Mesenchymal stem cell (in vitro differentiated cells and primary cell): ENCODE data around the gene FOXQ1.

Source experiments
- DNase-seq: peaks from one replicate; pipeline ENCODE4 v3.0.0-alpha.2; 2013
- H2AFZ ChIP-seq: one replicate; pipeline ENCODE4 v1.6.1; 2013; ENCODE audit warnings: low read depth, mild to moderate bottlenecking, control low read depth, inconsistent platforms, low read length, moderate library complexity
- H2AK5ac ChIP-seq: 2 replicates; pipeline ENCODE4 v1.6.1; 2013; ENCODE audit warnings: low read length, moderate library complexity, mild to moderate bottlenecking, inconsistent platforms; ENCODE audit not compliant: severe bottlenecking
- H2BK120ac ChIP-seq: one replicate; pipeline ENCODE4 v1.6.1; 2013; ENCODE audit warnings: low read depth, mild to moderate bottlenecking, inconsistent platforms, low read length, moderate library complexity
- H2BK12ac ChIP-seq, 2 experiments: one replicate each; pipeline ENCODE4 v1.6.1; 2013; ENCODE audit warnings: inconsistent platforms in 2 of 2, low read length in 2 of 2, mild to moderate bottlenecking in 2 of 2, moderate library complexity in 2 of 2, control low read depth in 1 of 2
- H2BK15ac ChIP-seq: one replicate; pipeline ENCODE4 v1.6.1; 2013; ENCODE audit warnings: mild to moderate bottlenecking, low read depth, inconsistent platforms; ENCODE audit not compliant: poor library complexity, severe bottlenecking
- H2BK5ac ChIP-seq: 2 replicates; pipeline ENCODE4 v1.6.1; 2013; ENCODE audit warnings: low read depth, mild to moderate bottlenecking, low read length, control low read depth, inconsistent platforms; ENCODE audit not compliant: poor library complexity, severe bottlenecking
- H3K14ac ChIP-seq, 2 experiments: one replicate each; pipeline ENCODE4 v1.6.1; 2013; ENCODE audit warnings: inconsistent platforms in 2 of 2, low read length in 2 of 2, control low read depth in 1 of 2, mild to moderate bottlenecking in 1 of 2, moderate library complexity in 1 of 2
- H3K18ac ChIP-seq, 2 experiments: one replicate each; pipeline ENCODE4 v1.6.1; 2013; ENCODE audit warnings: inconsistent platforms in 2 of 2, low read length in 2 of 2, control low read depth in 1 of 2, low read depth in 1 of 2, mild to moderate bottlenecking in 1 of 2
- H3K23ac ChIP-seq, 2 experiments: one replicate each; pipeline ENCODE4 v1.6.1; 2013; ENCODE audit warnings: inconsistent platforms in 2 of 2, low read length in 2 of 2, mild to moderate bottlenecking in 2 of 2, moderate library complexity in 2 of 2, control low read depth in 1 of 2
- H3K27ac ChIP-seq: 2 replicates; pipeline ENCODE4 v1.5.1; 2013; ENCODE audit warnings: mild to moderate bottlenecking, moderate library complexity, low read length, control low read depth, inconsistent platforms; ENCODE audit not compliant: poor library complexity, severe bottlenecking
- H3K27me3 ChIP-seq, 2 experiments: 2 replicates each; pipeline versions ENCODE4 v1.6.1 to v1.7.0; 2013; ENCODE audit warnings: low read length in 2 of 2, mild to moderate bottlenecking in 2 of 2, moderate library complexity in 2 of 2, control low read depth in 1 of 2, inconsistent platforms in 1 of 2; ENCODE audit not compliant: control insufficient read depth in 1 of 2, insufficient read depth in 1 of 2
- H3K36me3 ChIP-seq, 2 experiments: 2 replicates each; pipeline versions ENCODE4 v1.6.1 to v1.7.0; 2013; ENCODE audit warnings: low read length in 2 of 2, control low read depth in 1 of 2, inconsistent platforms in 1 of 2, low read depth in 1 of 2, mild to moderate bottlenecking in 1 of 2; ENCODE audit not compliant: insufficient read depth in 2 of 2, control insufficient read depth in 1 of 2
- H3K4ac ChIP-seq, 2 experiments: one replicate each; pipeline ENCODE4 v1.6.1; 2013; ENCODE audit warnings: inconsistent platforms in 2 of 2, low read length in 2 of 2, mild to moderate bottlenecking in 2 of 2, moderate library complexity in 2 of 2, control low read depth in 1 of 2, low read depth in 1 of 2
- H3K4me1 ChIP-seq: 2 replicates; pipeline ENCODE4 v1.6.1; 2013; ENCODE audit warnings: low read depth, low read length, control low read depth; ENCODE audit not compliant: control insufficient read depth, insufficient read depth
- H3K4me2 ChIP-seq: 2 replicates; pipeline ENCODE4 v1.6.1; 2013; ENCODE audit warnings: low read length, mild to moderate bottlenecking, inconsistent platforms; ENCODE audit not compliant: poor library complexity, severe bottlenecking
- H3K4me3 ChIP-seq, 2 experiments: 2 replicates each; pipeline versions ENCODE4 v1.5.1 to v1.7.0; 2013; ENCODE audit warnings: low read length in 2 of 2, mild to moderate bottlenecking in 2 of 2, control low read depth in 1 of 2, low read depth in 1 of 2; ENCODE audit not compliant: insufficient read depth in 1 of 2
- H3K79me1 ChIP-seq: replicated peaks from 2 replicates; pipeline ENCODE4 v1.6.1; 2013; ENCODE audit warnings: mild to moderate bottlenecking, control low read depth, low read length, inconsistent platforms; ENCODE audit not compliant: poor library complexity, severe bottlenecking
- H3K9ac ChIP-seq: 2 replicates; pipeline ENCODE4 v1.7.0; 2013; ENCODE audit warnings: mild to moderate bottlenecking, low read length, moderate library complexity
- H3K9me3 ChIP-seq: 2 replicates; pipeline ENCODE4 v1.7.0; 2013; ENCODE audit warnings: mild to moderate bottlenecking, low read length; ENCODE audit not compliant: control insufficient read depth
- H4K8ac ChIP-seq: one replicate; pipeline ENCODE4 v1.6.1; 2013; ENCODE audit warnings: inconsistent platforms, mild to moderate bottlenecking, low read length, moderate library complexity
- H4K91ac ChIP-seq: one replicate; pipeline ENCODE4 v1.6.1; 2013; ENCODE audit warnings: mild to moderate bottlenecking, low read length, inconsistent platforms
- WGBS: methylation state at CpG from one replicate; pipeline ENCODE4 v1.1.7; 2013; ENCODE audit warnings: mixed read lengths; 5-methylcytosine and 5-hydroxymethylcytosine counted together

Gene FOXQ1

DNA sequence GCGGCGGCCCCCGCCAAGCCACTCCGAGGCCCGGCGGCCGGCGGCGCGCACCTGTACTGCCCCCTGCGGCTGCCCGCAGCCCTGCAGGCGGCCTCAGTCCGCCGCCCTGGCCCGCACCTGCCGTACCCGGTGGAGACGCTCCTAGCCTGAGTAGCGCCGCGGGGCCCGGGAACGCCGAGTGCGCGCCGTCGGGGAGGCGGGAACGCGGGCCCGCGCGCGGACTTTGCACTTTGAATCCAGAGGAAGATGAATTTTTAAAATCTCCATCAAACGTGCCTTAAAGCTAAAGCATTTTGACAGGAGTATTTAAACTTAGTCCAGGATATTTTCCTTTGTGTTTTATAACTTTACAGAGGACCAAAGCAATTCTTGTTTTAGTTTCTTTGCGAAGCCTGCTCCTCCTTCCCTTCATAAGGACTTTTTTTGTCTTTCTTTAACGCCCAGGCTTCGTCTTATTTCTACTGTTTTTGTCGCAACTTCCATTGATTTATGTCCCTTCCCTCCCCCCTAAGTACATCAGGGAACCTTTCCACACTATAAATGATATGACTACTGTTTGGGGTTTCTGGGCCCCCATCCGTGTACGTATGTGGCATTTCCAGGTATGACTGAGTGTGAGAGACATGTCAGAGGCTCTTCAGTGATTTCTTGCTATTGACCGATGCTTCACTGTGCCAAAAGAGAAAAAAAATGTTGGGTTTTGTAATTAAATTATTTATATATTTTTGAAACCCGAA is 2.0 kb downstream of the FOXQ1 start:
- Histone ChIP-seq H3K18ac (no peak overlapping the region), H4K8ac (no peak overlapping the region), H3K79me1 (no peaks in the 10 kb centered on the region), H2BK120ac (no peak overlapping the region), H3K9me3 (no peaks in the 10 kb centered on the region), H3K4ac (no peak overlapping the region), H3K4me1 (peaks cover 28% of the 10 kb centered on the region), H4K91ac (no peak overlapping the region), H3K9ac (no peak overlapping the region), H3K4me3 (peak overlapping the region; percentile 27 to 49), H3K14ac (no peak overlapping the region), H3K27ac (no peak overlapping the region), H2BK15ac (no peak overlapping the region), H3K27me3 (peaks cover 52 to 59% of the 10 kb centered on the region in 2 experiments), H3K36me3 (no peaks in the 10 kb centered on the region), H2BK12ac (no peak overlapping the region), H2AFZ (no peak overlapping the region), H3K4me2 (no peak overlapping the region), H2BK5ac (no peak overlapping the region), H2AK5ac (no peak overlapping the region), H3K23ac (no peak overlapping the region)
- DNase-seq = no peak
- 11% methylated on average over 41 of the region's 45 CpGs for WGBS

DNA sequence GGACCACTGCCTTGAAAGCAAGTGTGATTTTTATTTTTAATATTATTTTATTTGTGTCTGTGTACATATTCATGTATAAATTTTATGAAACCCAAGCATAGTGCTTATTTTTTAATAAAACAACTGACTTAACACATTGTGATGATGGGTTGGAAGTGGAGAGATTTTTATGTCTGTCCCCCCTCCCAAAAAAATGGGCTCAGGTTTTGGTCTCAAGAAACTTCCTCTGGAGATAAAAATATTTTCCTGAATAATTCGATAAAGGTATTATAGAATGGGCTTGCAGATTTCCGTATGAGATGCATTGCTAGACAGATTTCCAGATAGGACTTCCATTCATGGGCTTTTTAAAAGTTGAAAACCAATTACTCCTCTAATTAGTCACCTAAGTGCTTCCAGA is 2.7 kb downstream of the FOXQ1 start:
- no peak overlapping the region for H3K14ac ChIP-seq
- H3K4me3 ChIP-seq = no peak overlapping the region
- no peaks in the 10 kb centered on the region for H3K36me3 ChIP-seq
- WGBS = 86% methylated on average over 2 of the region's 2 CpGs
- no peak overlapping the region for H3K9ac ChIP-seq
- H2BK5ac ChIP-seq = no peak overlapping the region
- H3K4me2 ChIP-seq = no peak overlapping the region
- no peak overlapping the region for H2AFZ ChIP-seq
- DNase-seq = no peak
- H3K27ac ChIP-seq = no peak overlapping the region
- H2BK12ac ChIP-seq = no peak overlapping the region
- H4K8ac ChIP-seq = no peak overlapping the region
- H3K79me1 ChIP-seq = no peaks in the 10 kb centered on the region
- no peak overlapping the region for H3K18ac ChIP-seq
- no peak overlapping the region for H2BK15ac ChIP-seq
- H3K4ac ChIP-seq = no peak overlapping the region
- no peak overlapping the region for H2BK120ac ChIP-seq
- peaks cover 49 to 52% of the 10 kb centered on the region in 2 experiments for H3K27me3 ChIP-seq
- no peak overlapping the region for H4K91ac ChIP-seq
- no peaks in the 10 kb centered on the region for H3K9me3 ChIP-seq
- H3K4me1 ChIP-seq = peaks cover 28% of the 10 kb centered on the region
- H3K23ac ChIP-seq = no peak overlapping the region
- H2AK5ac ChIP-seq = no peak overlapping the region

DNA sequence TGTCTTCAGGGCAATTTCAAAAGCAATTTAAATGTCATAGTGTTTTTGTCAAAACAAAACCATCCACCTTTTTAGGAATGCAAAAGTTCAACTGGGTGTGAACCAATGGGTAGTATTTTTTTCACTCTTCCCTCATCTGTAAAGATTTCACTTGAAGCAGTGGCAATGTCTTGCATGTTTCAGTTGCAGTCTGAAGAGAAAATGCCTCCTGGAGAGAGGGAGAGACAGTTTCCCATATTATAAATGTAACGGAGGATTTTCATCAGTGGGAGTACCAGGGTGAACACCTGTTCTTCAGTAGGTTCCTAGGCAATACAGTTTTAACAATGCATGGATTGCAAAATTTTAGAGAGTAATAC is 3.3 kb downstream of the FOXQ1 start:
- Histone ChIP-seq H3K9ac (no peak overlapping the region), H3K18ac (no peak overlapping the region), H3K9me3 (no peaks in the 10 kb centered on the region), H3K4me2 (no peak overlapping the region), H3K27ac (no peak overlapping the region), H3K4ac (no peak overlapping the region), H4K91ac (no peak overlapping the region), H2AK5ac (no peak overlapping the region), H3K23ac (no peak overlapping the region), H3K36me3 (no peaks in the 10 kb centered on the region), H2BK5ac (no peak overlapping the region), H4K8ac (no peak overlapping the region), H3K14ac (no peak overlapping the region), H3K4me1 (peaks cover 28% of the 10 kb centered on the region), H2BK120ac (no peak overlapping the region), H2BK15ac (no peak overlapping the region), H3K27me3 (peaks cover 43 to 46% of the 10 kb centered on the region in 2 experiments), H2BK12ac (no peak overlapping the region), H3K4me3 (no peak overlapping the region), H2AFZ (no peak overlapping the region), H3K79me1 (no peaks in the 10 kb centered on the region)
- WGBS = 81% methylated on average over 1 of the region's 1 CpG
- no peak for DNase-seq

DNA sequence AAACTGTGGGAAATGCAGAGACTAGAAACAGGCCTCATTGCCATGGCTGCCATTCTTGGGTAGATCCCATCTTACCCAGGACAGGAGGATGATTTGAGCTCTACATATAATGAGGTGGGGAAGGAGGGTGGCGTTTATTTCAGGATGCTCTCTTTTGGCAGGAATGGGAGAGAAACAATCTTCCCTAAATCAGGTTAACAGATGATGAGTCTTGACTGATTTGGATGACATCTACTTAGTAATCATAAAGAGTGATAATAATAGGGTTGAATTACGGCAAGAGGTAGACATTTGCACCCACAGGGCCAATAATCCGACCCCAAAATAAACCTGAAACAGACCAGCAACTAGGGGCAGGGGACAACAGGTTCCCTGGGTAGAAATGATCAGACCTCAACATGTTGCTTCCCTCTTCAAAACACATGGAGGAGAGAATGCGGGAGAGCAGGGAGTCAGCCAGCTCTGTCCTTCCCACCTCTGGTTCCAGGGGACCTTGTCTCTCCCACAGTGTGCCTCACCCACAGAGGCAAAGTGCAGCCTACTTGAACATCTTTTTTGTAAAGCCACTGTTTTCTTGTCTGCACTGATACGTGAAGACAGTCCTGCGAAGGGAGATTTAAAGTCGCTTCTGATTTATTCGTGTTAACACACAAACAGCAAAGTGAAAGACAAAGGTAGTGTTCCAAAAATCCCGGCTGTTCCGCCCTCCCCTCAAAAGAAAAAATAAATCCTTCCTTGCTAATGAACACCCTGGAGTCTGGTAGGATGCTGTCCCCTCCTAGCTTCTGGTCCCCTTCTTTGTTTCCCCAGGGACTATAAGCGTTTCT is 3.9 kb downstream of the FOXQ1 start:
- no peaks in the 10 kb centered on the region for H3K79me1 ChIP-seq
- H2BK12ac ChIP-seq = no peak overlapping the region
- H3K27ac ChIP-seq = no peak overlapping the region
- H3K14ac ChIP-seq = no peak overlapping the region
- no peaks in the 10 kb centered on the region for H3K36me3 ChIP-seq
- DNase-seq = no peak
- no peak overlapping the region for H3K4ac ChIP-seq
- peaks cover 38 to 40% of the 10 kb centered on the region in 2 experiments for H3K27me3 ChIP-seq
- peak overlapping the region in 1 of 2 experiments; percentile 80 for H3K4me3 ChIP-seq
- H3K23ac ChIP-seq = no peak overlapping the region
- no peak overlapping the region for H3K18ac ChIP-seq
- peaks cover 27% of the 10 kb centered on the region for H3K4me1 ChIP-seq
- H3K4me2 ChIP-seq = peak overlapping the region; percentile 67
- H3K9ac ChIP-seq = peak overlapping the region; percentile 75
- no peaks in the 10 kb centered on the region for H3K9me3 ChIP-seq
- no peak overlapping the region for H2BK120ac ChIP-seq
- H4K91ac ChIP-seq = no peak overlapping the region
- H2BK5ac ChIP-seq = no peak overlapping the region
- H2AFZ ChIP-seq = peak overlapping the region; percentile 61
- no peak overlapping the region for H2BK15ac ChIP-seq
- H2AK5ac ChIP-seq = peak overlapping the region; percentile 32
- no peak overlapping the region for H4K8ac ChIP-seq
- 42% methylated on average over 11 of the region's 11 CpGs for WGBS
